Testis (tissue), 3 donors: Measurements from ENCODE around the gene LPCAT2. TPM values are rescaled to one million over a fixed set of nuclear protein-coding genes. Genes with fewer than 3 reads are reported as not detected.

Source experiments
- DNase-seq: peaks from one replicate; pipeline ENCODE4 v3.0.0-alpha.2; 2019
- H3K27ac ChIP-seq, 2 donors: fragments of 200-600 bp; sonication (generic); one replicate each; pipeline ENCODE4 v1.5.1; 2019
- H3K27me3 ChIP-seq: fragments of 200-600 bp; sonication (generic); one replicate; pipeline ENCODE4 v1.5.1; 2019
- H3K36me3 ChIP-seq: fragments of 200-600 bp; sonication (generic); one replicate; pipeline ENCODE4 v1.5.1; 2017; ENCODE audit warnings: low read depth; ENCODE audit errors: missing control alignments
- H3K4me1 ChIP-seq: fragments of 200-600 bp; sonication (generic); one replicate; pipeline ENCODE4 v1.5.1; 2019
- H3K4me3 ChIP-seq, 2 donors: fragments of 200-600 bp; sonication (generic); one replicate each; pipeline ENCODE4 v1.5.1; 2017 to 2019
- H3K9me3 ChIP-seq: fragments of 200-600 bp; sonication (generic); one replicate; pipeline ENCODE4 v1.5.1; 2017
- POLR2A ChIP-seq: fragments of 450-650 bp; IDR thresholded peaks from one replicate; pipeline ENCODE4 v1.6.1; 2017; ENCODE audit warnings: antibody characterized with exemption, mild to moderate bottlenecking, moderate library complexity
- WGBS, 2 donors: methylation state at CpG; one replicate each; pipeline ENCODE4 v1.1.5; 2018; 5-methylcytosine and 5-hydroxymethylcytosine counted together
- intact Hi-C: fragments of 100-400 bp; cut with DNase I; formaldehyde crosslinking; loops from one replicate; pipeline ENCODE4 v1.15.1; 2023; ENCODE audit warnings: low total_unique reads
- polyA plus RNA-seq: library from polyadenylated mRNA; stranded (reverse); fragments of 350-450 nt; fragmentation: Illumina TruSeq; extraction: RNeasy Lipid Tissue Mini Kit (QIAGEN cat#74804); gene quantifications from one replicate; pipeline ENCODE4 v1.2.3, GENCODE V29; 2014; ENCODE audit warnings: low read depth, low replicate concordance; ENCODE audit not compliant: insufficient read depth
- total RNA-seq, 2 donors: library from RNA; depleted of rRNA; stranded (reverse); fragments of >200 nt; gene quantifications; one replicate each; pipeline ENCODE4 v1.2.3, GENCODE V29; 2016
- TF ChIP-seq, protein P1 (sequence below), 3 experiments: fragments of 450-650 bp in 2 of 3; fragments of 200-600 bp in 1 of 3; sonication (generic) in 1 of 3; IDR thresholded peaks; one replicate each; pipeline ENCODE4 v1.5.1; 2016 to 2019; ENCODE audit warnings: antibody characterized with exemption in 3 of 3, mild to moderate bottlenecking in 2 of 3, moderate library complexity in 1 of 3

The LPCAT2 gene
- total and polyA plus RNA-seq, 3 donors from 2014 or later = 6.9 to 12.0 (median 8.5) TPM

DNA sequence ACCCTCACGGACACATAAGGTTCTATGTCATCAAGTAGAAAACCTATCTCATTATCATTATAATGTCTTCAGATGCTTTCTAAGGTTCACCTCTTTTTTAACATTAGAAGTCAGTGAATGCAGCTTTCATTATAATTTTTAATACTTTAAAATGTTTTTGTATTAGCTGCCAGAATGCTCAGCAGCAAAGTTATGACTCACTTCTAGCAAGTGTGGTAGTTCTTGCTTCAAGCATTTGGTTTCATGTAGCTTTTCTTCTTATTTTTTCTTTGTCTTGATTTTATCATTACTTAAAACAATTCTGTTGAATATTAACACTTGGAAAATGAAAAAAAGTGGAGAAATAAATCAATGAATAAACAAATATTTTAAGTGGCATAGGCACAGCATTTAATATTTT lies 23.4 kb downstream of the LPCAT2 start:
- Histone ChIP-seq H3K27me3 (no peaks in the 10 kb centered on the region), H3K4me1 (no peaks in the 10 kb centered on the region), H3K4me3 (no peak overlapping the region), H3K36me3 (no peaks in the 10 kb centered on the region), H3K9me3 (no peaks in the 10 kb centered on the region), H3K27ac (no peak overlapping the region)
- intact Hi-C loops = no loop called here
- TF ChIP-seq, protein P1, sequence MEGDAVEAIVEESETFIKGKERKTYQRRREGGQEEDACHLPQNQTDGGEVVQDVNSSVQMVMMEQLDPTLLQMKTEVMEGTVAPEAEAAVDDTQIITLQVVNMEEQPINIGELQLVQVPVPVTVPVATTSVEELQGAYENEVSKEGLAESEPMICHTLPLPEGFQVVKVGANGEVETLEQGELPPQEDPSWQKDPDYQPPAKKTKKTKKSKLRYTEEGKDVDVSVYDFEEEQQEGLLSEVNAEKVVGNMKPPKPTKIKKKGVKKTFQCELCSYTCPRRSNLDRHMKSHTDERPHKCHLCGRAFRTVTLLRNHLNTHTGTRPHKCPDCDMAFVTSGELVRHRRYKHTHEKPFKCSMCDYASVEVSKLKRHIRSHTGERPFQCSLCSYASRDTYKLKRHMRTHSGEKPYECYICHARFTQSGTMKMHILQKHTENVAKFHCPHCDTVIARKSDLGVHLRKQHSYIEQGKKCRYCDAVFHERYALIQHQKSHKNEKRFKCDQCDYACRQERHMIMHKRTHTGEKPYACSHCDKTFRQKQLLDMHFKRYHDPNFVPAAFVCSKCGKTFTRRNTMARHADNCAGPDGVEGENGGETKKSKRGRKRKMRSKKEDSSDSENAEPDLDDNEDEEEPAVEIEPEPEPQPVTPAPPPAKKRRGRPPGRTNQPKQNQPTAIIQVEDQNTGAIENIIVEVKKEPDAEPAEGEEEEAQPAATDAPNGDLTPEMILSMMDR (IDR thresholded peaks at IDR 0.05) = no peak
- TF ChIP-seq POLR2A = no peak
- no peak for DNase-seq
- 85 to 92% methylated on average over 1 of the region's 1 CpG for WGBS, 2 donors

DNA sequence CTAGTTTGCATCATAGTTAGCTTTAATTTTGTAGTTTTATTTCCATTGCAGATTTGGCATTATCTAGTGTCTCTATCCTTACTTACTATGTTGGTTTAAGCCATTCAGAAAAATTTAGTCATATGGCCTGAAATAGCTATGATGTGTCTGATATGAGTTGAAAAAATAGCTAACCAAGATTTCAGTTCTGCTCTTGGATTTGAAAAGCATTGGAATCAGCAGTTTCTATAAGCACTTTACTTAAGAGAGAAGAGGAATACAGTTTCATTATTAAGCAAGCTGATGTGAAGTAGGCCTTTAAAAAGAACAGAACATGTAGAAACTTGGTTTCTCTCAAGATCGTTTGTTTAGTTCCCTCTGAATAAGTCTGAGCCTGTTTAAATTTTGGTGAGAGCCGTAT lies 25.9 kb downstream of the LPCAT2 start:
- H3K4me3 ChIP-seq = no peak overlapping the region
- no peaks in the 10 kb centered on the region for H3K27me3 ChIP-seq
- H3K27ac ChIP-seq = no peak overlapping the region
- TF ChIP-seq, protein P1 (IDR thresholded peaks at IDR 0.05) = no peak
- no peak for TF ChIP-seq POLR2A
- intact Hi-C loops = no loop called here
- 70 to 80% methylated on average over 2 of the region's 2 CpGs for WGBS, 2 donors
- no peaks in the 10 kb centered on the region for H3K9me3 ChIP-seq
- DNase-seq = no peak
- H3K4me1 ChIP-seq = no peaks in the 10 kb centered on the region
- no peaks in the 10 kb centered on the region for H3K36me3 ChIP-seq

DNA sequence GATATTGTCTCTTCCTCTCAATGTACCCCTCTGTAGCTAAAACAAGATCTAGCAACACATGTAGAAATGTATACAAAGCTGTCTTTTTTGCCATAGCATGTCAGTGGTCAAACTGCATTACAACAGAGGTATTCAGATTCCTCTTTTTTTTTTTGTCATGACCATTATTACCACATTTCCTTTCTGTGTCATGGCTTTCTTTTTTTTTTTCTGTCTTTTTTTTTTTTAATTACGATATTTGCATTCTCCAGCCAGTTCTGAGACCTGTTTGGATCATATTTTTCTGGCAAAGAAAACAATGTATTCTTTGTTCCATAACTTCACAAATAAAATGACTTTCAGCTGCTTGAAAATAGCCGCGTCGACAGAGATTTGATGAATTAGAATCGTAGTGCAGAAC lies 30.2 kb downstream of the LPCAT2 start:
- no peak for TF ChIP-seq POLR2A
- TF ChIP-seq, protein P1 (IDR thresholded peaks at IDR 0.05) = no peak
- intact Hi-C loops = no loop called here
- H3K4me1 ChIP-seq = no peaks in the 10 kb centered on the region
- H3K4me3 ChIP-seq = no peak overlapping the region
- no peaks in the 10 kb centered on the region for H3K27me3 ChIP-seq
- WGBS, 2 donors = 41 to 57% methylated on average over 5 of the region's 5 CpGs
- no peaks in the 10 kb centered on the region for H3K9me3 ChIP-seq
- H3K27ac ChIP-seq = no peak overlapping the region
- no peaks in the 10 kb centered on the region for H3K36me3 ChIP-seq
- no peak for DNase-seq

DNA sequence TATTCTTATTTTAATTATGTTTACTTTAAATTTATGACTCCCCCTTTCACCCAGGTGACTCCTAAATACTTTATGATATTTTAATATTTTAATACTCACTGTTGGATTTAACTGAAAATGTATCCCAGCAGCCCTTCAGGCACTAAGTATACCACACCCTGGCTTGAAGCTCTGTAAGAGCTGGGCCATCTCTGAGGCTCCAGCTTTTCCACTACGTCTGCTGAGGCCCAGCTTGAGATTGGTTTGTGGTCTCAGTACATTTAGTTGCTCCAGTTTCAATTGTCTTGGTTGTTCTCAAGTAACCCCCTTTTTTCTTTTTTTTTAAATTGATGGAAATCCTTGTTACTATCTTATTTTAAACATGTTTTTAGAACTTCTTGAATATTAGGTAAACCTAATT lies 30.6 kb downstream of the LPCAT2 start:
- Histone ChIP-seq H3K36me3 (no peaks in the 10 kb centered on the region), H3K9me3 (no peaks in the 10 kb centered on the region), H3K27ac (no peak overlapping the region), H3K4me1 (no peaks in the 10 kb centered on the region), H3K4me3 (no peak overlapping the region), H3K27me3 (no peaks in the 10 kb centered on the region)
- intact Hi-C loops = no loop called here
- WGBS, 2 donors = 55 to 58% methylated on average over 1 of the region's 1 CpG
- TF ChIP-seq, protein P1 (IDR thresholded peaks at IDR 0.05) = no peak
- no peak for TF ChIP-seq POLR2A
- DNase-seq = no peak

GRCh38 chr16:55540221-55540620 lies 31.3 kb downstream of the LPCAT2 start:
- H3K9me3 ChIP-seq = no peaks in the 10 kb centered on the region
- no peaks in the 10 kb centered on the region for H3K27me3 ChIP-seq
- no peaks in the 10 kb centered on the region for H3K4me1 ChIP-seq
- intact Hi-C loops = loop anchor here (5.0 to 10.0 kb wide), 2 partner anchors 73 to 165 kb away; no protein-coding TSS in a partner anchor
- WGBS, 2 donors = 91 to 100% methylated on average over 1 of the region's 1 CpG
- H3K27ac ChIP-seq = no peak overlapping the region
- DNase-seq = no peak
- H3K36me3 ChIP-seq = no peaks in the 10 kb centered on the region
- TF ChIP-seq, protein P1 (IDR thresholded peaks at IDR 0.05) = no peak
- TF ChIP-seq POLR2A = no peak
- H3K4me3 ChIP-seq = no peak overlapping the region
